Vagina (tissue), 2 donors: ENCODE measurements around the gene PTPRN2.

Experiments used
- CTCF ChIP-seq, 3 experiments: fragments of 450-650 bp in 2 of 3; fragments of 200-600 bp in 1 of 3; sonication (generic) in 1 of 3; IDR thresholded peaks; one replicate each; pipeline ENCODE4 v1.5.1; 2017 to 2019; ENCODE audit warnings: antibody characterized with exemption in 3 of 3, mild to moderate bottlenecking in 2 of 3, moderate library complexity in 2 of 3
- POLR2A ChIP-seq, 2 donors: fragments of 450-650 bp; IDR thresholded peaks; one replicate each; pipeline ENCODE4 v1.6.1; 2017; ENCODE audit warnings: antibody characterized with exemption in 2 of 2, mild to moderate bottlenecking in 2 of 2, moderate library complexity in 2 of 2
- POLR2AphosphoS5 ChIP-seq, 2 donors: sonication (generic); formaldehyde crosslinking; IDR thresholded peaks; one replicate each; pipeline ENCODE4 v1.9.0; 2017; ENCODE audit warnings: antibody characterized with exemption in 2 of 2, mild to moderate bottlenecking in 2 of 2, low read depth in 1 of 2; ENCODE audit not compliant: insufficient read depth in 1 of 2

GRCh38 chr7:157687158-157687557, 900.5 kb downstream of the PTPRN2 start:
- TF ChIP-seq CTCF (IDR thresholded peaks at IDR 0.05) (no peak), POLR2A (IDR thresholded peaks at IDR 0.05) (no peak), POLR2AphosphoS5 (IDR thresholded peaks at IDR 0.05; ENCODE audit: insufficient read depth in 1 of 2, low read depth in 1 of 2) (no peak)
